Renal cortex interstitium (tissue), 11 donors: ENCODE measurements around the gene GSTCD. TPM values are rescaled to one million over a fixed set of nuclear protein-coding genes. Genes with fewer than 3 reads are reported as not detected.
"Not testable (repeated sequence)": the region's sequence is repeated elsewhere in the genome, so short reads cannot be mapped to it uniquely, and the experiment has no call there.

ENCODE experiments used
- DNase-seq, 11 donors: peaks; one replicate each; pipeline ENCODE4 v3.0.0-alpha.2; 2013; ENCODE audit warnings: low read depth in 9 of 11, low spot score in 4 of 11; ENCODE audit errors: extremely low read depth in 1 of 11
- polyA plus RNA-seq, 3 donors: library from polyadenylated mRNA; unstranded; fragments of 120-200 nt; gene quantifications; one replicate each; pipeline ENCODE4 v1.2.1, GENCODE V29; 2013; ENCODE audit not compliant: insufficient read length in 3 of 3

The GSTCD gene
- polyA plus RNA-seq, 3 donors = 15.4 to 19.1 (median 18.3) TPM

GRCh38 chr4:105843941-105844340 lies 135.4 kb downstream of the GSTCD start:
- no peak for DNase-seq

DNA sequence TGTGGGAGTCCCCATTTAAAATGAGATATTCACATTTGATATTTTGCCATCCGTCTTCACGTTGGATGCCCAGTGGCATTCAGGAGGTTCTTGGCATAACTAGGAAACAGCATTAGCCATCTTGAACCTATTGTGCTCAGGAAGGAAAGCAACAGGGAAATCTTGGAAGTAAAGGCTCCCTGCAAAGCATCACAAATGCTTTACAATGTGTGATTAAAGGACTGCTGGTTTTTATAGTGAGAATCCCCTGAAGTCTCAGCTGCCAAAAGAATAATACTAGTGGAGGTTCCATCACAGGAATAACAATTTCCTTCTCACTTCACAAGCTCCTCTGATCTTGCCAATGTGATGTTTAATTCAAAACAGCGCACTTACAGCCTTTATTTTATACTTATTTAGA lies 137.0 kb downstream of the GSTCD start:
- no peak for DNase-seq

GRCh38 chr4:105848359-105848758 lies 139.8 kb downstream of the GSTCD start:
- not testable (repeated sequence) for DNase-seq

DNA sequence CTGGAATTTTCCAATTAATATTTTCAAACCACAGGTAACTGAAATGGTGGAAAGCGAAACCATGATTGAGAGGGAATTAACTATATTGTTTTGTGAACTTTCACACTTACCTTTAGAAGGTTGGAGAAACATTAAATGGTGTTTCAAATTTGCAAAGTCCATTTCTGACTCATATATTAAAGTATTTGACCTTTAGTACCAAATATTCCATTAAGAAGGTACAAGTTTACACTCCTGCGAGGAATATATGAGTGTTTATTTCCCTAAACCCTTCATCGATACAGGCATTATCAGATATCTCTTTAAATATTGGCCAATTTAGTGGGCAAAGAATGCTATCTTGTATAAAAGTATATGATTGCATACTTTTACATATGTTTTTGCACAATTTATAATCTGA lies 142.6 kb downstream of the GSTCD start:
- no peak for DNase-seq

DNA sequence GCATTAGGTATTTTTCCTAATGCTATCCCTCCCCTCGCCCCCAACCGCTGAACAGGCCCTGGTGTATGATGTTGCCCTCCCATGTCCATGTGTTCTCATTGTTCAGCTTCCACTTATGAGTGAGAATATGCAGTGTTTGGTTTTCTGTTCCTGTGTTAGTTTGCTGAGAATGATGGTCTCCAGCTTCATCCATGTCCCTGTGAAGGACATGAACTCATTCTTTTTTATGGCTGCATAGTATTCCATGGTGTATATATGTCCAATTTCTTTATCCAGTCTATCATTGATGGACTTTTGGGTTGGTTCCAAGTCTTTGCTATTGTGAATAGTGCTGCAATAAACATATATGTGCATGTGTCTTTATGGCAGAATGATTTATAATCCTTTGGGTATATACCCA lies 143.6 kb downstream of the GSTCD start:
- not testable (repeated sequence) for DNase-seq

DNA sequence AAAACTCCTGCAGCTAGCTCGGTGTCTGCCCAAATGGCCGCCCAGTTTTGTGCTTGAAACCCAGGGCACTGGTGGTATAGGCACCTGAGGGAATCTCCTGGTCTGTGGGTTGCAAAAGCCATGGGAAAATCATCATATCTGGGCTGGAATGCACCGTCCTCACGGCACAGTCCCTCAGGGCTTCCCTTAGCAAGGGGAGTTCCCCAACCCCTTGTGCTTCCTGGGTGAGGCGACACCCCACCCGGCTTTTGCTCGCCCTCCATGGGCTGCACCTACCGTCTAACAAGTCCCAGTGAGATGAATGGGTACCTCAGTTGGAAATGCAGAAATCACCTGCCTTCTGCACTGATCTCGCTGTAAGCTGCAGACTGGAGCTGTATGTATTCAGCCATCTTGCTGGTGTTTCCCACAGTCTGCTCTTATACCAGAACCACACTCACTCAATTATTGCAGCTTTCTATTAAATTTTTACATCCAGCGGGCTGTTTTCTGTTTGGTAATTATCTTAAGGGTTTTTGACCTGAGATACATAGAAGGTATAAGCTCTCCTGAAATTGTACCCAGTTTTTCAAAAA lies 150.0 kb downstream of the GSTCD start:
- DNase-seq = no peak

DNA sequence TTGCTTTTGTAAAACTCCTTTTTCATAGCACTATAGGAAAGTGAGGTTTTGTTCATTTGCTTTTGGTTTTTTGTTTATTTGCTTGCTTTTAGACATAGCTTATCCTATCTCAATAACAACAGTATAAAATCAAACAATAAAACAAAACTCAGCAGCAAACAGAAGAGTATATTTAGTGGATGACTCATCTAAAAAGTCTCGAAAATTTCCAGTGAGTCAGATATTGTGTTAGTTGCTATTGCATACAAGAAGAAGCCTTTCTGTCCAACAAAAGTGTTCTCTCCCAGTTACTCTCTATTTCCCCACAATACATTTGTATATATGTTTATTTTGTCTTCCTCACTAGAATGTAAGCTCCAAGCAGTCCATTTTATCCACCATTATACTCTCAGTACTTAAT lies 150.6 kb downstream of the GSTCD start:
- DNase-seq = no peak

- DNase-seq = no peak
These were observed 162.4 kb downstream of the GSTCD start for GRCh38 chr4:105870963-105871362.

GRCh38 chr4:105871997-105872396 lies 163.4 kb downstream of the GSTCD start:
- no peak for DNase-seq

DNA sequence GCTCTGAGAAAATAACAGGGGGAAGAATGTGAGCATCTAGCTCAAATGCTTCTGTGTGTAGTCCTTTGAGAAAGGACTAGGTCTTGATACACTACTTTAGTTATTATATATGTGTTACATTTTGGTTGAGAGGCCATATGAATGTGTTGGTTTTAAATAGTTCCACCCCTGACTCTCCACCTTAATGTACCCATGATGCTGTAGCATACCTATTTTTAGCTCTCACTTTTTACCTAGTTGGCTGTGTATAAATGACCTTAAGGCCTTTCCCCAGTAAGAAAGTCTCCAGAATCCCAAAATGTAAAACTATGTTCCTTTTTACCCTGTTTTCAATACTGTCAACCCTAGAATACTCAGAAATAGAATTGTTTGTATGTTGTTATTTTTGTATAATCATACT lies 166.6 kb downstream of the GSTCD start:
- no peak for DNase-seq

- DNase-seq = no peak
These were observed 170.1 kb downstream of the GSTCD start for GRCh38 chr4:105878668-105879067.

DNA sequence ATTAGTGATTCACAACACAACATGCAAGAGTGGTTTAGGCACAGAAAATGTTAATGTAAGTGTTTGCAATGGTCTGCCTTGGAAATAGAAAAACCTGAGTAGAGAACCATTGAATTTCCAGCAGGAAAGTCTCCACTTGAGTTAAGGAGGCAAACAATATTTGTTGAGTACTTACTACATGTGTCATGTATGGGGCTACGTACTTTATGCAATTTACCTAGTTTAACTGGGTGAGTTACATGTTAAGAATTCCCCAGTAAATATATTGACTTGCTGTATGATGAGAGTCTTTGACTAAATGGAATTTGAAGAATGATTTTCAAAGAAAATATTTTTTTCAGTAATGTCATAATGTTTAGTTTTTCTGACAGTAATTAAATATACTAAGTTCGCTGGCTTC lies 178.9 kb downstream of the GSTCD start:
- DNase-seq = no peak

GRCh38 chr4:105894660-105895582 lies 186.3 kb downstream of the GSTCD start, which contains the start of gene NPNT:
Gene NPNT (plus strand): TSS chr4:105895471. CDS start chr4:105895653, 182 bp downstream.
- peak in 7 of 11 donors; percentile 30 to 50 (median 36) for DNase-seq

DNA sequence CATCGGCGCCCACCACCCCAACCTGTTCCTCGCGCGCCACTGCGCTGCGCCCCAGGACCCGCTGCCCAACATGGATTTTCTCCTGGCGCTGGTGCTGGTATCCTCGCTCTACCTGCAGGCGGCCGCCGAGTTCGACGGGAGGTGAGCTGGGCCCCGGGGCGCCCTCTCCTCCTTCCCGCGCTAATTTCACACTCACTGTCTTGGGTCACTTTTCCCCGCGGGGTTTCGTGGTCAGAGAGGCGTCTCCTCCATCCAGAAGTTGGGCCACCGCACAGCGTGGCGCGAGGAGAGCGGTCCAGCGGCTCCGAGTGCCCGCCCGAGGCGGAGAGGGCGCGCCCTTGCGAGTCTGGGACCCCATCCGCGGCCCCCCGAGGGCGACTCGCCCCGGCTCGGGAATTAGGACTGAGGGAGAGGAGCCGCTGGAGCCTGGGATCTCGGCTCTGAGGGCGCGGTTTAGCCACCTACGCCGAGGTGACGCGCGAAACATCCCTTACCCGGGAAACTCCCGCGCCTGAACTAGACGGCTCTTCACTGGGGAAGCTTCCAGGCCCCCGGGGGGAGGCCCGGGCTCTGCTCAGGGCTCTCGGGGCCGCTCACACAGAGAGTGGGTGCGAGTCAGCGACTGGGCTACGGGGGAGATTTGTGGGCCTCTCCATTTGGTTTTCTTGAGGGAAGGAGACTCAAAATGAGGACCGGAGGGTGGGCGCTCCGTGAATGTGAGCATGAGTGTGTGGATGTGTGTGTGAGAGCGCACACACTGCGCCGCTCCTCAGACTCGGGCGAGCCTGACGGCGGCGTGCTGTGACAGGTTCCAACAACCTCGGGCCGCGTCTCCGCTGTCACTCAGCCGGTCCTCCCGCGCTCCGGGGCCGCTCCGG lies 187.2 kb downstream of the GSTCD start:
- peak in 6 of 11 donors; percentile 18 to 35 (median 30) for DNase-seq

DNA sequence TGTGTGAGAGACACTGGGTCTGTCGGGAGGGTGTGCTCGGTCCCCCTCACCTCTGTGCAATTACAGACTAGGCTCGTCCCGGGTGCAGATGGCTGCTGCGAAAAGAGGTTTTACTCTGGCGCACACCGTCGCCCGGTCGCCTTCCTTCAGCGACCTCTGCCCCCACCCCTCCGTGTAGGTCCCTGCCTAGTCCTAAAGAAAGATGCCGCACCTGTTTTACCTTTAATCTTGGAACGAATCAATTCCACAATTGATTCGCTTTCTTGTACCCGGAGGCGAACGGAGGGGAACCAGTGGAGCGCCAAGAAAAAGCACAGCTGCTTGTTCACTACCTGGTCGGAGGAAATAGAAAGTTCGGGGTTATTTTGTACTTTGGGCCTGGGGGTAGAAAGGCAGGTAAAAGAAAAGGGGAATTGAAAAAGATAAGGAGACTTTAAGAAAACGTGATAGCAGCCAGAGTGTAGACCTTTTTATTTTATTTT lies 187.9 kb downstream of the GSTCD start:
- peak in 2 of 11 donors; percentile 4 to 13 for DNase-seq
